Testis (tissue), 3 donors: Measurements from ENCODE around the gene INPP1. TPM values are rescaled to one million over a fixed set of nuclear protein-coding genes. Genes with fewer than 3 reads are reported as not detected.

Experiments used
- DNase-seq: peaks from one replicate; pipeline ENCODE4 v3.0.0-alpha.2; 2019
- H3K27ac ChIP-seq, 2 donors: fragments of 200-600 bp; sonication (generic); one replicate each; pipeline ENCODE4 v1.5.1; 2019
- H3K27me3 ChIP-seq: fragments of 200-600 bp; sonication (generic); one replicate; pipeline ENCODE4 v1.5.1; 2019
- H3K36me3 ChIP-seq: fragments of 200-600 bp; sonication (generic); one replicate; pipeline ENCODE4 v1.5.1; 2017; ENCODE audit warnings: low read depth; ENCODE audit errors: missing control alignments
- H3K4me1 ChIP-seq: fragments of 200-600 bp; sonication (generic); one replicate; pipeline ENCODE4 v1.5.1; 2019
- H3K4me3 ChIP-seq, 2 donors: fragments of 200-600 bp; sonication (generic); one replicate each; pipeline ENCODE4 v1.5.1; 2017 to 2019
- H3K9me3 ChIP-seq: fragments of 200-600 bp; sonication (generic); one replicate; pipeline ENCODE4 v1.5.1; 2017
- POLR2A ChIP-seq: fragments of 450-650 bp; IDR thresholded peaks from one replicate; pipeline ENCODE4 v1.6.1; 2017; ENCODE audit warnings: antibody characterized with exemption, mild to moderate bottlenecking, moderate library complexity
- WGBS, 2 donors: methylation state at CpG; one replicate each; pipeline ENCODE4 v1.1.5; 2018; 5-methylcytosine and 5-hydroxymethylcytosine counted together
- intact Hi-C: fragments of 100-400 bp; cut with DNase I; formaldehyde crosslinking; loops from one replicate; pipeline ENCODE4 v1.15.1; 2023; ENCODE audit warnings: low total_unique reads
- polyA plus RNA-seq: library from polyadenylated mRNA; stranded (reverse); fragments of 350-450 nt; fragmentation: Illumina TruSeq; extraction: RNeasy Lipid Tissue Mini Kit (QIAGEN cat#74804); gene quantifications from one replicate; pipeline ENCODE4 v1.2.3, GENCODE V29; 2014; ENCODE audit warnings: low read depth, low replicate concordance; ENCODE audit not compliant: insufficient read depth
- total RNA-seq, 2 donors: library from RNA; depleted of rRNA; stranded (reverse); fragments of >200 nt; gene quantifications; one replicate each; pipeline ENCODE4 v1.2.3, GENCODE V29; 2016
- TF ChIP-seq, protein P1 (sequence below), 3 experiments: fragments of 450-650 bp in 2 of 3; fragments of 200-600 bp in 1 of 3; sonication (generic) in 1 of 3; IDR thresholded peaks; one replicate each; pipeline ENCODE4 v1.5.1; 2016 to 2019; ENCODE audit warnings: antibody characterized with exemption in 3 of 3, mild to moderate bottlenecking in 2 of 3, moderate library complexity in 1 of 3

INPP1 gene
- total and polyA plus RNA-seq, 3 donors from 2014 or later = 37.8 to 105 (median 62.6) TPM

GRCh38 chr2:190417045-190417842 is 73.9 kb downstream of the INPP1 start:
- TF ChIP-seq, protein P1, sequence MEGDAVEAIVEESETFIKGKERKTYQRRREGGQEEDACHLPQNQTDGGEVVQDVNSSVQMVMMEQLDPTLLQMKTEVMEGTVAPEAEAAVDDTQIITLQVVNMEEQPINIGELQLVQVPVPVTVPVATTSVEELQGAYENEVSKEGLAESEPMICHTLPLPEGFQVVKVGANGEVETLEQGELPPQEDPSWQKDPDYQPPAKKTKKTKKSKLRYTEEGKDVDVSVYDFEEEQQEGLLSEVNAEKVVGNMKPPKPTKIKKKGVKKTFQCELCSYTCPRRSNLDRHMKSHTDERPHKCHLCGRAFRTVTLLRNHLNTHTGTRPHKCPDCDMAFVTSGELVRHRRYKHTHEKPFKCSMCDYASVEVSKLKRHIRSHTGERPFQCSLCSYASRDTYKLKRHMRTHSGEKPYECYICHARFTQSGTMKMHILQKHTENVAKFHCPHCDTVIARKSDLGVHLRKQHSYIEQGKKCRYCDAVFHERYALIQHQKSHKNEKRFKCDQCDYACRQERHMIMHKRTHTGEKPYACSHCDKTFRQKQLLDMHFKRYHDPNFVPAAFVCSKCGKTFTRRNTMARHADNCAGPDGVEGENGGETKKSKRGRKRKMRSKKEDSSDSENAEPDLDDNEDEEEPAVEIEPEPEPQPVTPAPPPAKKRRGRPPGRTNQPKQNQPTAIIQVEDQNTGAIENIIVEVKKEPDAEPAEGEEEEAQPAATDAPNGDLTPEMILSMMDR (IDR thresholded peaks at IDR 0.05) = no peak
- TF ChIP-seq POLR2A = no peak
- intact Hi-C loops = no loop called here
- Histone ChIP-seq H3K4me3 (no peak overlapping the region), H3K36me3 (no peaks in the 10 kb centered on the region), H3K4me1 (no peaks in the 10 kb centered on the region), H3K9me3 (no peaks in the 10 kb centered on the region), H3K27me3 (no peaks in the 10 kb centered on the region), H3K27ac (peak overlapping the region in 1 of 2 donors; percentile 28)
- DNase-seq = no peak
- 70 to 76% methylated on average over 9 of the region's 9 CpGs for WGBS, 2 donors

- Histone ChIP-seq H3K4me3 (no peak overlapping the region), H3K27ac (no peak overlapping the region), H3K9me3 (no peaks in the 10 kb centered on the region), H3K36me3 (no peaks in the 10 kb centered on the region), H3K4me1 (no peaks in the 10 kb centered on the region), H3K27me3 (no peaks in the 10 kb centered on the region)
- TF ChIP-seq POLR2A = no peak
- TF ChIP-seq, protein P1 (IDR thresholded peaks at IDR 0.05) = no peak
- no peak for DNase-seq
- 79 to 89% methylated on average over 1 of the region's 1 CpG for WGBS, 2 donors
- intact Hi-C loops = no loop called here
Measured at GRCh38 chr2:190418727-190419126, 75.3 kb downstream of the INPP1 start.

- intact Hi-C loops = no loop called here
Measured at GRCh38 chr2:190420801-190421200, 77.4 kb downstream of the INPP1 start.

More at GRCh38 chr2:190420801-190421200, 77.4 kb downstream of the INPP1 start:
- H3K4me3 ChIP-seq = no peak overlapping the region
- no peaks in the 10 kb centered on the region for H3K9me3 ChIP-seq
- TF ChIP-seq POLR2A = no peak
- TF ChIP-seq, protein P1 (IDR thresholded peaks at IDR 0.05) = no peak
- DNase-seq = no peak
- H3K27ac ChIP-seq = no peak overlapping the region
- no peaks in the 10 kb centered on the region for H3K27me3 ChIP-seq
- H3K36me3 ChIP-seq = no peaks in the 10 kb centered on the region
- 57 to 78% methylated on average over 1 of the region's 1 CpG for WGBS, 2 donors
- no peaks in the 10 kb centered on the region for H3K4me1 ChIP-seq

Other genes starting within 250 kb of the INPP1 start
- 10 to 100 TPM; 46.1 to 67.0 TPM for gene HIBCH, start 23.8 kb upstream of the INPP1 start, total RNA-seq
- gene HIBCH, start 23.8 kb upstream of the INPP1 start, polyA plus RNA-seq = 44.1 TPM
- gene MFSD6, start 64.8 kb downstream of the INPP1 start, total RNA-seq = 10 to 100 TPM; 29.9 to 47.3 TPM
- gene MFSD6, start 64.8 kb downstream of the INPP1 start, polyA plus RNA-seq = 15.0 TPM
- gene NEMP2, start 191.1 kb downstream of the INPP1 start, total RNA-seq = 10 to 100 TPM in 1 of 2 donors, 1 to 10 TPM in 1; 8.1 to 16.8 TPM
- 32.0 TPM for gene NEMP2, start 191.1 kb downstream of the INPP1 start, polyA plus RNA-seq